Fibroblast of skin of right biceps (primary cell): ENCODE measurements around the gene CHRNB1.

Source experiments
- DNase-seq: peaks from one replicate; pipeline ENCODE4 v3.0.0-alpha.2; 2013

Gene CHRNB1

DNA sequence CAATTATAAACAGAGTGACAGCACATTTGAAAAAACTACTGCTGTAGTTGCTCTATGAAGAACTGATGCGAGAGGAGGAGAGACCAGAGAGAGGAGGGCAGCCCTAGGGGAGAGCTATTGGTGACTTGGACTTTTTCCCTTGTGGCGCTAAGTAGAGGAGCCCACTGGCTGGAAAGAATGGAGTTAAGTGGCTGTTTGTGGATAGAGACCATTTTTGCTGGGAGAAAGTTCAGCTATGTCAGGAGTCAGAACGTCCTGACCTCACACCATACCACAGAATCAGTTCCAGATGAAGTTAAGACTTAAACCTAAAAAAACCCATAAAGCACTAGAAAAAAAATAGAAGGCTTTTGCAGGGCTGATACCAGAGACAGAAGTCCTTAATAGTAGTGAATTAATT, 41.3 kb downstream of the CHRNB1 start:
- DNase-seq: no peak

DNA sequence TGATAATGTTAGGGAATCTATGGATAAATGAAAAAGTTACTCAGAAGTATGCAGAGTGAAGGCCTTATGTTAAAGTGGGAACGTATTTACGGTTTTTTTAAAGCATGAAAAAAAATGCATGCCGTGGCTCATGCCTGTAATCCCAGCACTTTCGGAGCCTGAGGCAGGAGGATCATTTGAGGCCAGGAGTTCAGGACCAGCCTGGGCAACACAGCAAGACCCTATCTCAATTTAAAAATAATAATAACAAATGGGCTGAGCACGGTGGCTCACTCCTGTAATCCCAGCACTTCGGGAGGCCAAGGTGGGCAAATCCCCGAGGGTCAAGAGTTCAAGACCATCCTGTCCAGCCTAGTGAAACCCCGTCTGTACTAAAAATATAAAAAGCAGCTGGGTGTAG, 45.3 kb downstream of the CHRNB1 start:
- no peak for DNase-seq

DNA sequence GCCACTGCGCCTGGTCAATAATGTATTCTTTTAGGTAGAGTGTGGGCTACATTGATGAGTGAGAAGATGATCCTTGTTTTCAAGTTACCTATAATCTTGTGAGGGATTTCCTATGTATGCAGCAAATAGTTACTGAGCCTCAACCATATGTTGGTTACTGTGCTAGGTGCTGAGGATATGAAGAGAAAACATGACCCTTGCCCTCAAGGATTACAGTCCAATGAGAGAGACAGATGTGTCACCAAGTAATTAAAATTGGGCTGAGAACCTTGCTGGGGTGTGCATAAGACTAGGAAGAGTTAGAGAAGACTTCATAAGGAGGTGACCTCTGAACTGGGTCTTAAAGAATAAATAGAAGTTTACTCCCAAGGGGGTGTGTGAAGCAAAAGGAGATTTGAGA, 46.7 kb downstream of the CHRNB1 start:
- no peak for DNase-seq

DNA sequence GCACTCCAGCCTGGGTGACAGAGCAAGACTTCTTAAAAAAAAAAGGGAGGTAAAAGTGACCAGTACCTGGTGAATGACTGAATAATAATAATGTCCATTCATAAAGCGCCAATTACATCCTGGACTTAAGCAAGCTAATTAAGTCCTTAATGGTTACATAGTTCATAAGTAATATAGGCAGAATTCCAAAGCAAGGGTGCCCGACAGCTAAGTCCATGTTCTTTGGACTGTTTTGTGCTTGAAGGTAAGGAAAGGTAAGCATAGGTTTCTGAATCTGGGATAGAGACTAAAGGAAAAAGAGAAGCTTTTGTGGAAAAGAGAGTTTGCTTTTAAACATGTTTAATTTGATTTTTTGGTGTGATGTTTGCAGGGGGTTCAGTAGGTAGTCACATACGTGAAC, 49.1 kb downstream of the CHRNB1 start:
- DNase-seq: no peak

DNA sequence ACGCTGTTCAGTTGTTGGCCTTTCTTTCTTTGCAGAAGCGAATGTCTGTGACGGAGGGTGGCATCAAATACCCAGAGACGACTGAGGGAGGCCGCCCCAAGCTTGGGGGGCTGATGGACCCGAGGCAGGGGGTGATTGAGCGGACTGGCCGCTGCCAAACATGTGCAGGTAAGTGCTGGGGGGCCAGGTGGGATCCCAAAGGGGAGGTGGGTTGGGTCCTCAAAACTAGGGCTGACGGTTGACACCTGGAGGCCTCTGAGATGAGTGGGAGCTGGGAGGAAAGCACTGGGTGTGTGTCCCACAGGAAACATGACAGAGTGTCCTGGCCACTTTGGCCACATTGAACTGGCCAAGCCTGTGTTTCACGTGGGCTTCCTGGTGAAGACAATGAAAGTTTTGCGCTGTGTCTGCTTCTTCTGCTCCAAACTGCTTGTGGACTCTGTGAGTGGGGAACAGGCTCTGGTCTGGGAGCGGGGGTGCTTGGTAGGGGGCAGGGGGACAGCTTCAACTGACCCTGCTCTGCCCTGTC, 51.1 kb downstream of the CHRNB1 start:
- no peak for DNase-seq

DNA sequence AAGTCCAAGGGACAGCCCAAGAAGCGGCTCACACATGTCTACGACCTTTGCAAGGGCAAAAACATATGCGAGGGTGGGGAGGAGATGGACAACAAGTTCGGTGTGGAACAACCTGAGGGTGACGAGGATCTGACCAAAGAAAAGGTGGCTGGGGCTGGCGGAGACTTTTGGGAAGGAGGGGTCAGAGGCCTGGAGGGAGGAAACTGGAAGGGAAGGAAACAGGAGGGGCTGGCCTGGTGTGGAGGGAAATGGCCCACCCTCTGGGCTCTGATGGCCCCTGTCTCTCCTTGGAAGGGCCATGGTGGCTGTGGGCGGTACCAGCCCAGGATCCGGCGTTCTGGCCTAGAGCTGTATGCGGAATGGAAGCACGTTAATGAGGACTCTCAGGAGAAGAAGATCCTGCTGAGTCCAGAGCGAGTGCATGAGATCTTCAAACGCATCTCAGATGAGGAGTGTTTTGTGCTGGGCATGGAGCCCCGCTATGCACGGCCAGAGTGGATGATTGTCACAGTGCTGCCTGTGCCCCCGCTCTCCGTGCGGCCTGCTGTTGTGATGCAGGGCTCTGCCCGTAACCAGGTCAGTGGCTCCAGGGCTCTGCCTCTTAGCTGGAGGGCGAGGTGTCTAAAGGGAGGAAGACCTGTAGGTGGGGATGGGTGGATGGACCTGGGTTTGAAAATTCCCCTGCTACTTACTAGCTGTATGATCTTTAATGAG, 51.8 kb downstream of the CHRNB1 start:
- DNase-seq: no peak

DNA sequence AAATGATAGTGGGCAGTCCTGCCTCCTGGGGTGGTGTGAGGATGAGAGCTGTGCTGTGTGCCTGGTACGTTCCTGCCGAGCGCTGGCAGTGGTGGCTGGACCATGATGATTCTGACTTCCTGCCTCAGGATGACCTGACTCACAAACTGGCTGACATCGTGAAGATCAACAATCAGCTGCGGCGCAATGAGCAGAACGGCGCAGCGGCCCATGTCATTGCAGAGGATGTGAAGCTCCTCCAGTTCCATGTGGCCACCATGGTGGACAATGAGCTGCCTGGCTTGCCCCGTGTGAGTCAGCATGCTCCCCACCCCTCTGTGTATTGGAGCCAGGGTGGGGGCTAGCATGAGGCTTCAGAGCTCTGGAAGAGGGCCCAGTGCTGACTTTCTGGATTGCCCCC, 52.4 kb downstream of the CHRNB1 start:
- DNase-seq: no peak

DNA sequence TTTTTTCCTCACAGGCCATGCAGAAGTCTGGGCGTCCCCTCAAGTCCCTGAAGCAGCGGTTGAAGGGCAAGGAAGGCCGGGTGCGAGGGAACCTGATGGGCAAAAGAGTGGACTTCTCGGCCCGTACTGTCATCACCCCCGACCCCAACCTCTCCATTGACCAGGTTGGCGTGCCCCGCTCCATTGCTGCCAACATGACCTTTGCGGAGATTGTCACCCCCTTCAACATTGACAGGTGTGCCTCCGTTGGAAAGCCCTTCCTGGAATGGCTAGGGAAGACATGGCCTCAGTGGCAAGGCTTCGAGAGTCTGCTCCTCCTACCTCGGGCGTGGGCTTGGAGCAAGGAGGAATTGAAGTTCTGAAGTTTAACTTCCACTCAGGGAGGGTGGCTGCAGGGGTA, 52.8 kb downstream of the CHRNB1 start:
- no peak for DNase-seq

DNA sequence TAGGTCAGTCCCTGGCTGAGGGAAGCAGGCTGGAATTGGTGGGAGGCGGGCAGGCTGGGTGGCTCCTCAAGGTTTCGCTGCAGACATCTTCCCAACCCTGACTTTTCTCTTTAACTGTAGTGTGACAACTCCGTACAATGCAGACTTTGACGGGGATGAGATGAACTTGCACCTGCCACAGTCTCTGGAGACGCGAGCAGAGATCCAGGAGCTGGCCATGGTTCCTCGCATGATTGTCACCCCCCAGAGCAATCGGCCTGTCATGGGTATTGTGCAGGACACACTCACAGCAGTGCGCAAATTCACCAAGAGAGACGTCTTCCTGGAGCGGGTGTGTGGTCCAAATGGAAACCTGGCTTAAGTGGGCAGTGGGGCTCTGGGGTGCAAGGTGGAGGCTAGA, 54.3 kb downstream of the CHRNB1 start:
- no peak for DNase-seq

DNA sequence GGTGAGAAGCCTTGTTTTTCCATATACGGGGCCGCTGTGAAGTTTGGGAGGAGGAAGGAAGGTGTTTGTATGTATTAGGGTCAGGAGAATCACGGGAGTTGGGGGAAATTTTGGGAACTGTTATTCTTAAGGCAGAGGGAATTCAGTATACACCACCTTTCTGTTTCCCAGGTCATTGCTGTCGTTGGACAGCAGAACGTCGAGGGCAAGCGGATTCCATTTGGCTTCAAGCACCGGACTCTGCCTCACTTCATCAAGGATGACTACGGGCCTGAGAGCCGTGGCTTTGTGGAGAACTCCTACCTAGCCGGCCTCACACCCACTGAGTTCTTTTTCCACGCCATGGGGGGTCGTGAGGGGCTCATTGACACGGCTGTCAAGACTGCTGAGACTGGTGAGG, 56.9 kb downstream of the CHRNB1 start:
- DNase-seq: no peak

DNA sequence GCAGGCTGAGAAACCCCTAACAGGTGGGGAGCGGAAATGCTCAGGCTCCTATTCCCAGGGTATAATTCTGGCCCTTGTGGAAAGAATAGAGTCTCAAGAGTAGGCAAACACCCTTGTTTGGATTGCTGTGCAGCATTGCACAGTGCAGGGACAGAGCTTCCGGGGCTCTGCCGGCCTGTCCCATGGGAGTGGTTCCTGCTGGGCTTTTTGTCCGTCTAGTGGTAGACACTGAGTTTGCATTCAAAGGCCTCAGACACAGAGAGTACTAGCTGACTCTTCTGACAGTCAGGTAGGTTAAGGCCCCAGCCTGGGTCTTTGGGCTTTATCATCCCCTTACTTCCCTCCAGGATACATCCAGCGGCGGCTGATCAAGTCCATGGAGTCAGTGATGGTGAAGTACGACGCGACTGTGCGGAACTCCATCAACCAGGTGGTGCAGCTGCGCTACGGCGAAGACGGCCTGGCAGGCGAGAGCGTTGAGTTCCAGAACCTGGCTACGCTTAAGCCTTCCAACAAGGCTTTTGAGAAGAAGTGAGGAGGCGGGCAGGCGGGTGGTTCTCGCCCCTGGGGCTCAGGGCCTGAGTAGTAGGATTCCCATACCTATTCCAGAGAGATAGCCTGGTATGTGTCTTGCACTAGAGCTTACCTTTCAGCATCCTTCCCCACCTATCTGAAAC, 57.4 kb downstream of the CHRNB1 start:
- no peak for DNase-seq

DNA sequence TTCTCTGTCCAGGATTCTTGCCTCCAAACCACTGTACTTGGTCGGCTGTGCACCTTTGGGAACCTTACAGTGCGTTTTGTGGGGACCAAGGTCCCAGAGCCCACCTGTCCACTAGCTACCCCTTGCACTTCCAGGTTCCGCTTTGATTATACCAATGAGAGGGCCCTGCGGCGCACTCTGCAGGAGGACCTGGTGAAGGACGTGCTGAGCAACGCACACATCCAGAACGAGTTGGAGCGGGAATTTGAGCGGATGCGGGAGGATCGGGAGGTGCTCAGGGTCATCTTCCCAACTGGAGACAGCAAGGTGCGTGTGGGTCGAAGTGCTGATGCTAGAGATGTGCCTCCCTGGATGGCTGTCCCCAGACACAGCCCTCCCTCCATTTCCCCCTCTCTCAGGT, 58.1 kb downstream of the CHRNB1 start:
- no peak for DNase-seq

DNA sequence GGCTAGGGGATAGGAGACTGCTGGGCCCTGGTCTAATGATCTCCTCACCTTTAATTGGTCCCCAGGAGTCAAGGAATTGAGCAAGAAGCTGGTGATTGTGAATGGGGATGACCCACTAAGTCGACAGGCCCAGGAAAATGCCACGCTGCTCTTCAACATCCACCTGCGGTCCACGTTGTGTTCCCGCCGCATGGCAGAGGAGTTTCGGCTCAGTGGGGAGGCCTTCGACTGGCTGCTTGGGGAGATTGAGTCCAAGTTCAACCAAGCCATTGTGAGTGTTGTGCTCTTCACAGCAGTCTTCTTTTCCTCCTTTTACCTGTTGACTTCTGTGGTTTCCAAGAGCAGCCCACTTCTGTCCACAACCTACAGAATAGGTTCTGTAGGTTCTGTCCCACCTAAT, 58.7 kb downstream of the CHRNB1 start:
- DNase-seq: no peak
